Pulmonary artery endothelial cell (primary cell): Measurements from ENCODE around the gene RAB8A. TPM values are rescaled to one million over a fixed set of nuclear protein-coding genes. Genes with fewer than 3 reads are reported as not detected.
"Not testable (repeated sequence)": the region's sequence is repeated elsewhere in the genome, so short reads cannot be mapped to it uniquely, and the experiment has no call there.

Experiments
- DNase-seq: peaks from one replicate; pipeline ENCODE4 v3.0.0-alpha.2; 2011; ENCODE audit warnings: low read depth, low spot score
- total RNA-seq: library from RNA; depleted of rRNA; stranded (reverse); fragments of >200 nt; gene quantifications from 2 replicates; pipeline ENCODE4 v1.2.3, GENCODE V29; 2014

RAB8A gene
- total RNA-seq, 1 donor from 2014 or later: 95.8 TPM

DNA sequence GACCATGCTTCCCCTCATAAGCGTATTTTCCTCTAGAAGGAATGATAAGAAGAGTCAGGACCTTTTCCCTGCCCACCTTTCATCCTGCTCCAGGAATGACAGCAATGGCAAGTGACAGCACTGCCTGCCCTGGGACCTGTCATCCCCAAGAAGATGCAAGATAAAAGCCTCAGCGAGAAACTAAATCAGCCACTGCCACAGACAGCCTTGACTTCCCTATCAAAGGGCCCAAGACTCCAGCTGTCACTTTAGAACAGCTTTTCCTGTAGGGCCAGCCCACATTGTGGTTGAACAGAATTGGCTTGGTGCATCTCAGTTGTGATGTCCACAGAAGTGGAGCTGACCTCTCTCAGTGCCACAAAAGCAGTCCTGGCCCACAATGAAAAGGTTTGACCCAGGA lies 1.1 kb downstream of the RAB8A start:
- DNase-seq: no peak

DNA sequence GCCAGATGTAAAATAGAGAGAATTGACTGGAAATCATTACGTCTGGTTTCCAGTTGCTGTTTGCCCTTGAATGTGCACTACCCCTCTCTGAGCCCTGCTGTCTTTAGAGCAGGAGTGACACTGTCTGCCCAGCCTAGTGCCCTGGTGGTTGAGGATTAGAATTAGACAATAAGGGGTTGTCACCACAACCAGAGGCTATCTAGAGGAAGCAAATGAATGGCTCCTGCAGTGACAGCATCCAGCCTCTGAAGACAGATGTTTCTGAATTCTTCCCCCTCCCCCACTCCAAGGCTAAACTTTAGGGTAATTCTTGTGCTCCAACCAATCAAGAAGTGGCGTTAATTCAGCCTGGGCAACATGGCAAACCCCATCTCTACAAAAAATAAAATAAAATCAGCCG lies 2.0 kb downstream of the RAB8A start:
- no peak for DNase-seq

DNA sequence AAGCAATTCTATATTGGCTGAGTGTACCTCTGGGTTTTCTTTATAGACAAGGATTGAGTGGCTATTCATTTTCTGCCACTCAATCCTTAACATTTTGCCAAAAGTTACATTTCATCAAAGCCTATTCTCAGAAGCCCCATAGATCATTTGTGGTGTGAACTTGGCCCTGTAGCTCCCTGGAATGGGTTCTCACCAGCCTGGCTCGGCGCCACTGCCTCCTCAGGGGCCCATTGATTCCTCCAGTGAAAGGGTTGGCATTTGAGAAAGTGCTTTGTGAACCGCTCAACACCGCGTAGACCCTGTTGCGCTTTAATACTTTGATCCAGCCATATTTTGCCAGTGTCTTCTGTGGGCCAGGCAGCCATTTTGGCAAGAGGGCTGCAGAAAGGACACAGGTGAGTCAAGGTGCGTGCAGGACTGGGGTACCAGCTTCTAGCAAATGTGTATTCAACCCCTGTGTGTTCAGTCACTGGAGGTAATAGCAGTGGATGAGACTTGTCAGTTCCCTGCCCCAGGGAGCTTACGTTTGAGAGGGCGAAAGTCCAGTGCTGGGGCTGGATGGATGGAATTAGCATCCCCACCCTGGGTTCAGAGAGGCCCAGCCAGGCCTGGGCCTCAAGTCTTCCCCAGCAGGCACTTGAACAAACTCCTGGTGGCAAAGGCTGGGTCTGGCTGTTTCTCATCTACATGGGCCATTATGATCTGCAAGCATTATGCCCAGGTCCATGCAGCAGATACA lies 3.8 kb downstream of the RAB8A start:
- DNase-seq: no peak

DNA sequence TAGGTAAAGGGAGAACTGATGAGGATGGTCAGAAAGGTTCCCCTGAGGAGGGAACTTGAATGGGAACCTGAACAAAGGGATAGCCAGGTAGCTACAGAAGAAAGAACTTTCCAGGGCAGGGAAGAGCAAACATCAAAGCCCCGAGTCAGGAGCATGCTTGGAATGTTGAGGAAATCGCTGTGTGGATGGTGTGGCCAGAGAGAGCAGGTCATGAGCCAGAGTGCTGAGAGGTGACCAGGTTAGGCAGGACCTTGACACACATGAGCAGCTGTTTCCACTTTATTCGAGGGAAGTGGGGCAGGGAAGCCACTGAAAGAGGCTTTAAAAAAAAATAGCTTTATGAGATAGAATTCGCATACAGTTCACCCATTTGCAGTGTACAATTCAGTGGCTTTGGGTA lies 4.4 kb downstream of the RAB8A start:
- DNase-seq: no peak

DNA sequence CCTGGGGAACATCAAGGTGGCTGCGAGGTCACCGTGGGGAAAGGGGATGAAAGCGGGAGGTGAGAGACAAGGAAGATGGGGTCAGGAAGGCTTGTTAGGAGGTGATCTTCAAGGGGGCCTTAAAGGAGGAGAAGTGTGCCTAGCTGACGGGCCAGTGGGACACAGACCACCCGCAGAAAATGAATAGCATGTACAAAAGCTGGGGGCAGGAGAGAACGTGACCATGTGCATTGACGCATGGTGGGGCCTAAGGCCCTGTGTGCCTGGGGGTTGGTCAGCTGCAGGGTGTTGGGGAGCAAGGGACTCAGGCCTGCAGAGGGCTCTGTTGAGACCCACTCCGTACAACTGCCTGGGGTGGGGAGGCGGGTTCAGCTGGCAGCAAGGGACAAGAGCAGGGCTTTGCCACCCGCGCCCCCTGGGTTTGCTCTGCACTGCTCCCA lies 5.9 kb downstream of the RAB8A start:
- no peak for DNase-seq

DNA sequence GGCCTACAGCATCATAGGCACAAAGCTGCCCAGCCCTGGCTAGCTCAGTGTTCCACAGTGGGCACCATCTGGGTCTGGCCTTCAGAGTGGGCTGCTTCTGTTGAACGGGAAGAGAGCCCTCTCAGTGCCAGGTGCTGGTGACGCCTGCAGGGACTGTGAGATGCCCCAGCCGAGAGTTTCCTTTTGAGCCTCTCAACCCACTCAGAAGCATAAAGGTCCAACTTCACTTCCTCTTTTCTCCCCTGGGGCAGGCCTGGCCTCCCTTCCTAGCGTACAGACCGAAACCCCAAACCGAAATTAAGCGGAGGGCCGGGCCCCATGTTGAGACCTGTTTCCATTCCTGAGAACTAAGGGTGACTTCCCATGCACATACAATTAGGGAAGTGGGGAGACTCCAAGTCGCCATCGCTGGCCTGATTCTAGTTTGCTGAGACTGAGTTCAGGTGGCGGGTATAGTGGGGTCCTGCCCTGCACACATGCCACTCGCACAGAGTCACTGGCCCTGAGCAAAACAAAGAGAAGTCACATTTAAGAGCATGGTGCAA lies 6.9 kb downstream of the RAB8A start:
- DNase-seq: no peak

DNA sequence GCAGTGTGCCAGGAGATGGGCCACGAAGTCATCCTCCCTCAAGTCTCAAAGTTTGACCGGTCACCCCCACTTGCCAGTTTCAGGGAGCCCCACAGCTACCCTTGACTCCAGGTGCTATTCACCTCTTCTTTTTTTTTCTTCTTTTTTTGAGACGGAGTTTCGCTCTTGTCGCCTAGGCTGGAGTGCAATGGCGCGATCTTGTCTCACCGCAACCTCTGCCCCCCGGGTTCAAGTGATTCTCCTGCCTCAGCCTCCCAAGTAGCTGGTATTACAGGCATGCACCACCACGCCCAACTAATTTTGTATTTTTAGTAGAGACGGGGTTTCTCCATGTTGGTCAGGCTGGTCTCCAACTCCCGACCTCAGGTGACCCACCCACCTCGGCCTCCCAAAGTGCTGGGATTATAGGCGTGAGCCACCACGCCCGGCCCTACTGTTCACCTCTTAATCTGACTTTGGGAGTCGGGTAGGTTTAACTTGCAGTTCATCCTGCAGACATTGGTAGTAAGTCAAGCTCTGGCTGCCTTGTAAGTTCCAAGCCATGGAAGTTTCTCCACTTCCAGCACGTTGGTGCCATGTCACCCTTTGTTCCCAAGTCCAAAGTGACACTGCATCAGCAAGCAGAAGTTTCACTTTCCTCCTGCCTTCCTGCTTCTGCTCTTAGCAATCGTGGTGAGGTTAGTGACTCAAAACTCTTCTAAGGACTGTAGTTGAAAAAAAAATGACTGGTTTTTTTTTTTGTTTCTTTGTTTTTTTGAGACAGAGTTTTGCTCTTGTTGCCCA lies 7.6 kb downstream of the RAB8A start:
- not testable (repeated sequence) for DNase-seq

DNA sequence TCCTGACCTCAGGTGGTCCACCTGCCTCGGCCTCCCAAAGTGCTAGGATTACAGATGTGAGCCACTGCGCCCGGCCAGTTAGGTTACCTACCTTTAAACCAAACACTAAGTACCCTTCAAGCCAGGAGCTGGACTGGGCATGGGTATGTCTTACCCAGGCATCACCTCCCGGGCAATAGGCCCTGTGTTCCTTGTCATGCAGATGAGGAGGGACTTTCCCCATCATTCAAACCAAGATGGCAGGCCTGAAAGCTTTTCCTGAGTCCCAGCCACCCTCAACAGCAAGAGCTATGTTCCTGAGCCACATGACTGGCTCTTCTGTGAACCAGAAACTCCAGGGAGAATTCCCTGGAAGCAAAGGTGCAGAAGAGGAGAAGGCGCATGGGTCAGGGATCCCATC lies 9.5 kb downstream of the RAB8A start:
- no peak for DNase-seq

DNA sequence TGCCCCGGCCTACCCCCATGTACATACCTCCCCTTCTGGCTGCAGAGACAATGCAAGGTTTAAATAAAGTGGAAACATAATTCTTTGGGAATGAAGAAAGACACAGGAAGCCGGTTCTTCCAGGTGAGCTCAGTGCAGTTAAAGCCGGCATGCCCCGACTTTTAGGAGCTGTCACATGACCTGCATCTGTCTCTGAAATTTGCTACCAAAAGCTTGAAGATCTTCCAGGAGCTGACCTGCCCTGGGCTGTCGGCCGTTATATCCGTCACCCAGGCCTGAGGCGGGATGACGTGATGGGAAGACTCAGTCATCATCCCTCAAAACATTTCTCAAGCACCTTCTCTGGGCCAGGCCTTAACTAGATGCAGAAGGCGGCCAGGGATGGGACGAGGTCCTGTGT lies 10.3 kb downstream of the RAB8A start:
- DNase-seq: no peak

DNA sequence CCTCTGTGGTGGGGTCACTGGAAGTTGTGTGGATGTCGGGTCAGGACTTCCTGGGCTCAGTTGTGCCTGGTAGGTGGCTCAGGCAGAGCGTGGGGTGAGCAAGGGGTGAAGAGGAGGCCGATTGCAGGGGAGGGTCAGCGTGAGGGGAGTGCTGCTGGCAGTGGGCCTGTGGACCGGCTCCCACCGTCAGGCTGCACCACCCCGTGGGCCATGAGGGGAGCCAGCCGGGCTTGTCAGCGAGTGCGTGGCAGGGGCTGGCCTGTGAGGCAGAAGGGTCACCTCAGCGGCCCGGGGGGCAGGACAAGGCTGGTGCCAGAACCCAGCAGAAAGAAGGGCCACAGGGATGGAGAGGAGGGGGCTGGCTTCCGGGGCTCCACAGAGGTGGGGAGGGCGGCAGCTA lies 13.3 kb downstream of the RAB8A start:
- no peak for DNase-seq

DNA sequence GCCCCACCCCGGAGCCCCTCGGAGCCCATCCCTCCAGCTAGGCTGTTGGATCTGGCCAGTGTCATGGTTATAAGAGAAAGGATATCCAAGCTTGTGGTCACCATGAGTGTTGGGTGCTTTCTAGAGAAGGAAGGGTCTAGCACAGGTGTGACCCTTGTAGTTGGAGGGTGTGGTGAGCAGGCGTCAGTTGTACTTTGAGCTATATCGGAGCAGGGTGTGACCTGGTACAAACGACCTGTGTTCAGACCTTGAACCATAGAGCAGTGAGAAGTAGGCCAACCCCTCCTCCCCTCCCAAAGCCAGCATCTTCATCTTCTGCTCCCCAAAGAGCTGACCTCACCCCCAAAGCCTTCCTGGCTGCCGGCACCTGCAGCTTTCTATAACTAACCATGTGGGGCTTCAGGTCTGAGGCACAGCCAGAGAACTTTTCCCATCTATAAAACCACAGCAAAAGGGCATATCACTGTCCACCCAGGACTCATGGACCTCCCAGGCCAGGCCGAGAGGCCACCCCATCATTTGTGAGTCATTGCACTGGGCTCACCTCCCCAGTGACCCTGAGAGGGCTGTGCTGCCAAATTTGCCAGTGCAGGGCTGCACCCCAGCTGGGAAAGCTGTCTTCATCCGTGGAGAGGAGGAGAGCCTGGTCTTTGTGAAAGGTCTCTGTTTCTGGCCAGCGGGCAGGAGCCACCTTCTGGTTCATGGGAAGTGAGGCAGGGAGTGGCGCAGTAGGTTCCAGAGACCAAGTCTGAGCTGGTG lies 14.2 kb downstream of the RAB8A start:
- no peak for DNase-seq

DNA sequence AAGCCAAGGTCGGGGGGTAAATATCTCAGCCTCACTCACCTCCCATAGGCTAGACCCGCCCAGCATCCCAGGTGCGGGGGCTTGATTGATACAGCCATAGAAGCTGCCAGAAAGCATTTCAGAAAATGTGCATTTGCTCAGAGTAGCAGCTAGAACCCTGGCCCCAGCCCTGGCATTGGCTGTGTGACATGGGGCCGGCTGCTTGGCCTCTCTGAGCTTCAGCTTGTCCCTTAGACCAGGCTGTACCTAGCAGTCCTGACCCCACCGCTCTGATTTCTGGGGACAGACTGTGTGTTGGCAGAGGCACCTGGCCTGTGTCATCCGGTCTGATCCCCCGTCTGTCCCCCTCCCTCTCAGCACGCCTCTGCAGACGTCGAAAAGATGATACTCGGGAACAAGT lies 15.4 kb downstream of the RAB8A start:
- DNase-seq: no peak

DNA sequence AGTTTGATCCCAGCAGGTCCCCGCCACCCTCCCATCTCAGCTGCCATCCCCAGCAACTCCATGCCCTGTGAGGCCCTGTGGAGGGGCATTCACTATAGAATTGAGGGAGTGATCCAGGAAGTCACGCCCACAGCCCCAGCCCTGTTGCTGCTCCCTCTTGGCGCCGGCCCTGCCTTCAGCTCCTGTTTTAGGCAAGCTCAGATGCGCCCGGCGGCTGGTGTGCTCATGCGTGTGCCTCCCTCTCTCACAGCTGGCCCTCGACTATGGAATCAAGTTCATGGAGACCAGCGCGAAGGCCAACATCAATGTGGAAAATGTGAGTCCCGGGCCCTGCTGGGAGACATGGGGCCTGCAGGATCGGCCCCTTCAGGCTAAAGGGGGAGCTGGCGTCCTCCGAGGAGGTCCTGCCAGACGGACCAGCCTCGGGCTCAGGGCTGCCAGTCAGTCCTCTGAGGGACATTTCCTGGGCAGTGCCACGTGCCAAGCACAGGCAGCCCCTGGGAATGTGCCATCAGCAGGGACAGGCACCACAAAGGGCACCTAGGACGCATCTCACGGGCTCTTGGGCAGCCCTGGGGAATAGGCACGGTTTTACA lies 16.2 kb downstream of the RAB8A start:
- no peak for DNase-seq

DNA sequence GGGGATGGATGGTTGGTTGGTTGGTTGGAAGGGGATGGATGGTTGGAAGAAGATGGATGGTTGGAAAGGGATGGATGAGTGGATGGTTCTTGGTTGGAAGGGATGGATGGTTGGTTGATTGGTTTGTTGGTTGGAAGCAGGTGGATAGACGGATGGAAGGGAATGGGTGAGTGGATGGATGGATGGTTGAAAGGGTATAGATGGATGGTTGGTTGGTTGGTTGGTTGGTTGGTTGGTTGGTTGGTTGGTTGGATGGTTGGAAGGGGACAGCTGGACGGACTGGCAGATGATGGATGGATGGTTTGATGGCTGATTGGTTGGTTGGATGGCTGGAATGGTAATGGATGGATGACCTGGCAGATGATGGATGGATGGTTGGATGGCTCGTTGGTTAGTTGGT lies 20.0 kb downstream of the RAB8A start:
- no peak for DNase-seq

DNA sequence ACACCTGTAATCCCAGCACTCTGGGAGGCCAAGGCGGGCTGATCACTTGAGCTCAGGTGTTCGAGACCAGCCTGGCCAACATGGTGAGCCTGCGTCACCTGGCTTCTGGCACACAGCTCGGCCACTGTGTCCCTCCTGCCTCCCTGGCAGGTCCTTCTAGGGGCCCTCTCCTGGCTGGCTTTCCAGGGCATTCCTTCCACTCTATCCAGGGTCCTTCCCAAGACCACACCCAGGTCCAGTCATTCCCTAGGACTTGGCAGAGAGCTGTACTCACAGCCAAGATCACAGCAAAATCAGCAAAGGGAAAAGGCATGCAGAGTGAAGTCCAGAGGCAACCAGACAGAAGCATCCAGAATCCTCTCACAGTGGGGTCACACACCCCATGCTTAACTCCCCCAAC lies 22.1 kb downstream of the RAB8A start:
- DNase-seq: no peak

DNA sequence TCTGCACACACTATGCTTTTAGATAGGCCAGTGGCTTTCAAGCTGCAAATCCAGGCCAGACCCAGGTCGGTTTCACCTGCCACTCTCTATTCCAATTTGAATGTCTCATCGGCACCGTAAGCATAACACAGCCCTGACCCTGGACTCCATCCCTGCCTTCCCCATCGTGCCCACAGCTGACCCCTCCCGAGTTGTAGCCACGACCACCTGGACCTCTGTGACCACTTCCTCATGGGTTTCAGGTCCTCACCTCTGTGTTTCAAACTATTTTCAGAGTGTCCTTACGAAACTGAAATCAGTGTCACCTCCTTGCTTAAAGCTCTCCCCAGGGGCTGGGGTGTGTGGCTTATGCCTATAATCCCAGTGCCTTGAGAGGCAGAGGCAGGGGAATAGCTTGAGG lies 22.8 kb downstream of the RAB8A start:
- DNase-seq: no peak

DNA sequence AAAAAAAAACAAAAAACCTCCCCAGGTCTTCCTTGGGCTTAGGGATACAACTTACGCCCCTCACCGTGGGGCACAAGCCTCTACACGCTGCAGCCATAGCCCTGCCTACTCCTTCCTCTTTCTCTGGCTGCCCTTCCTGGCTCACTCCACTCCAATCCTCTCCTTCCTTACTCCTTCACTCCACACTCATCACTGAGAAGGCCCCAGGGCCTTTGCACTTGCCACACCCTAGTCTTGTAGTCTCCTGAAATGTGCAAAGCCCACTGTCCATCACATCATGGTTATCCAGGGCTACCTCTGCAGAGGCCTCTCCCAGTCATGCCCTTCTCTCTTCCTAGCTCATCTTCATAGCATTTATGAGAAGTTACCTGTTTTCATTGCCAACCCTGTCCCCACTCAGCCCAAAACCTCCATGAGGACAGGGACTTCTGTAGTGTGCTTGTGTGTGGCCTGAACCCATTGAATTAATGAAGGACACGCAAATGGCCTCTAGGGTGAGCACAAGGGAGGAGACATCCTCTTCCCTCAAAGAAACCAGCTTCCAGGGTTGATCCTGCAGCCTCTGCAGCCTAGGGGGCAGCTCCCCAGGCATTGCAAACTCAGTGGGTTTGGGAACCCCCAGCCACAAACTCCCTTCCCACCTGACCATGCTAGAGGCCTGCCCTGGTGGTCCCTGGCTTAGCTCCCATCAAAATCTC lies 23.9 kb downstream of the RAB8A start:
- no peak for DNase-seq

DNA sequence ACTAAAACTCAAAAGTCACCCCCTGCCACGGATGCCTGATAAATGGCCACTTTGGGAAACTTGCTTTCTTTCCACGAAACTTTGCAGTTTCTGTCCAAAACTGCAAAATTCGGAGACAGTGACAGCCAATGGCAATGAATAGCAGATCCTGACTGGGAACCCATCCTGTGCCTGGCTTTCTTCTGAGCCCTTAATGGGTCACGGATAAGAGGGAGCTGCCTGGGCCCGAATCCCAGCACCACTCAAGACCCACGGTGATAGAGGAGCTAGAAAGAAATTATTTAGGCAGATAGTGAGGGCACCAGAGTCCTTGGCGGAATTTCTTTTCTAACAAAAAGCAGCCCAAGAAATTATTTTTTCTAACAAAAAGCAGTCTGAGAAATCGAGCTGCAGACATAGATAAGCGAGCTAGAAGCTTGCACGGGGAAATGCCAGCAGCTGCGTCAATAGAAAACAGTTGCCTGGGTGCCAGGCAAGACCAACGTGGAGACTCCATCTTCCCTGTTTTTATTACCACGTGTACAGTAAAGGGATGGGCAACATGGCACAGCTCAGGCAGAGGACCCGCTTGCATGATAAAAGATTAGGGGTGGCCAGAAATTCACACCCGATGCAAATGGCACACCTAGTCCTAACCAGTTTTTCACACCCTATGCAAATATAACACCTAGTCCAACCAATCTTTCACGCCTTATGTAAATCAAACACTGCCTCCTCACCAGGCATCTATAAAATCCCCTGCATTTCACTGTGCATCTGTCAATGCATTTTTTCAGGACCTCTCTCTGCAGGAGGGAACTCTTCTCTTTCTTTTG lies 24.7 kb downstream of the RAB8A start:
- DNase-seq: no peak

DNA sequence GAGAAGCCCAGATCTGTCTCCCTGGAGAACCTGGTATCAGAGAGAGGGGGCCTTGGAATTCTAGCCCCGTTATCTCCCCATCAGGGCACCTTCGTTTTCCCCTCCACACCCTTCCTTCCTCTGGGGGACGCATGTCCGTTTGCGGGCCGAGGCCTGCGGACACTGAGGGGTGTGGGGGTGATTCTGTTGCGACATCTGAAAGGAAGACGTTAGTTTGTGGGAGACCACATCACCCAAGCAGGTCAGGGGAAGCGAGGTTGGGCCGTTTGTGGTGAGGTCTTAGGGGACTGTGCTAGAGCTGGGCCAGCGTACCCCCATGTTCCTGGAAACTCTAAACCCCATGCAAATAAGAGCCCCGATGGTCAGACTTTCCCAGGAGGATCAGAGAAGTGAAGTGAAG lies 28.1 kb downstream of the RAB8A start:
- no peak for DNase-seq

DNA sequence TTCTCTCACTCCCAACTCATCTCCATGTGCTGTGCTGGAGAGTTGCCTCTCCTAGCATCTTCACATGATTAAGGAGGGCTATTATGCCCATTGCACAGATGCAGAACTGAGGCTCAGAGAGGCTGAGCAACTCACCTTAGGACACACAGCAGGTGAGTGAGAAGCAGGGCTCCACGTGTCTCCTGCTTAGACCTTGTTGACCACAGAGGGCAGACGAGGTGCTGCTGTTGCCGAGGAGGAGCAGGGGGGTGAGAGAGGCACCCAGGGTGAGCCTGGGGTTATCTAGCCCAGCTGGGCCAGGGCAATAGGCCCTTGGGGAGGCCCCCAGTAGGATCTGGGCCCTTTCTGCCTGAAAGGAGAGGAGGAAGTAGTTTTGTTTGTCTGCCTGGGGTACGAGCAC lies 29.4 kb downstream of the RAB8A start:
- no peak for DNase-seq
